GM19328 (cell line): ENCODE results near the gene PTMS.

Experiments
- ATAC-seq: cut with Tn5 transposase; IDR thresholded peaks from one replicate; pipeline ENCODE4 v1.9.1; 2021; ENCODE audit warnings: mild to moderate bottlenecking, moderate library complexity; ENCODE audit not compliant: unreplicated experiment

Gene PTMS

GRCh38 chr12:6752167-6752920 is 13.8 kb upstream of the PTMS start:
- peak; percentile 14 for ATAC-seq

GRCh38 chr12:6752921-6753771 is 13.0 kb upstream of the PTMS start, which contains the start of gene MLF2:
TSS of gene MLF2 (minus strand) at chr12:6753141. CDS start at chr12:6752334, 807 bp downstream.
- peak; percentile 83 for ATAC-seq

GRCh38 chr12:6753772-6754356 is 12.3 kb upstream of the PTMS start:
- ATAC-seq: no peak

- ATAC-seq: no peak
Observed at GRCh38 chr12:6754411-6754810, 11.8 kb upstream of the PTMS start.

GRCh38 chr12:6757028-6757690 is 9.0 kb upstream of the PTMS start:
- ATAC-seq: no peak

- no peak for ATAC-seq
Observed at GRCh38 chr12:6758506-6759095, 7.6 kb upstream of the PTMS start.

GRCh38 chr12:6759741-6760140 is 6.4 kb upstream of the PTMS start:
- no peak for ATAC-seq

- ATAC-seq: no peak
Observed at GRCh38 chr12:6763380-6763779, 2.8 kb upstream of the PTMS start.

GRCh38 chr12:6764011-6764828 is 1.9 kb upstream of the PTMS start:
- ATAC-seq: peak; percentile 73

GRCh38 chr12:6765048-6765633 is 1.0 kb upstream of the PTMS start:
- no peak for ATAC-seq

GRCh38 chr12:6766651-6767349 is 637 bp downstream of the PTMS start:
- no peak for ATAC-seq

- ATAC-seq: no peak
Observed at GRCh38 chr12:6767353-6768319, 1.5 kb downstream of the PTMS start.

- no peak for ATAC-seq
Observed at GRCh38 chr12:6768437-6768914, 2.3 kb downstream of the PTMS start.

- no peak for ATAC-seq
Observed at GRCh38 chr12:6768990-6769389, 2.8 kb downstream of the PTMS start.

- no peak for ATAC-seq
Observed at GRCh38 chr12:6769666-6770065, 3.5 kb downstream of the PTMS start.

- ATAC-seq: no peak
Observed at GRCh38 chr12:6770094-6770493, 3.9 kb downstream of the PTMS start.

- no peak for ATAC-seq
Observed at GRCh38 chr12:6770600-6770999, 4.4 kb downstream of the PTMS start.

- no peak for ATAC-seq
Observed at GRCh38 chr12:6771091-6771495, 4.9 kb downstream of the PTMS start.
